T follicular helper cell (primary cell): Measurements from ENCODE around the gene AMER2.

Experiments used
- DNase-seq: peaks from one replicate; pipeline ENCODE4 v3.0.0-alpha.2; 2020; ENCODE audit warnings: low read depth

Gene AMER2

DNA sequence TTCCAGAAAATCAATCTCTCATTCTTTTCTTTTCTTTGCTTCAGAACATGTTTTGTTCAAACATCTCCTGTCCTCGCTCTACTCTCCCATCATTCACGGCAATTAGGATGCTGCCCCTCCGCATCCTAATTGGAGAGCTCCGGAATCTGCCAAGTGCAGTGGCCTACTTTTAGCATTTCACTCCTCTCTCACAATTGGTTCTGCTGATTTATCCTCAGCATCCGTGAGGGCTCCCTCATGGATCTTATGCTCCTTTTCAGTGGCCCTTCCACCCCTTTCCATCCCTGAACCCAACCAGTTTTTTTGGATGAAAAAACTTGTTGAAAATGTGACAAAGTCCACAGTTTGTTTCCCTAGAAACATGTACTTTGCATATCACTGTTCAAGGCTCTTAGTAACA lies 22.4 kb downstream of the AMER2 start:
- no peak for DNase-seq

DNA sequence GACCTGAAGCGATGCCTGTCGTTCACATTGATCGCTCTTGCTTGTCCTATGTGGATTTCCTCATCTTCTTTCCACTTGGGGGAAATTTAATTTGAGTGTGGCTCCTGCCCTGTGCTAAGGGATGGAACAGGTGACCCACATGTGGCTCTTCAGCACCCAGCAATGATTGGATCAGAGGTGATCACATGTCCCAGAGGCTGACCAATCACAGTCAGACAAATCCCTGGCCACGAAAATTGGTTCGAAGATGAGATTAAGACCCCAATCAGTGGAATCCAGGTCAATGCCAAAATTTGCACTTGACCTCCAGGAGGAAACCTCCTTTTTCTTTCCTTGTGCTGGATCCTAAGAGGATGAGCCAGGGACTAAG lies 23.7 kb downstream of the AMER2 start:
- no peak for DNase-seq

DNA sequence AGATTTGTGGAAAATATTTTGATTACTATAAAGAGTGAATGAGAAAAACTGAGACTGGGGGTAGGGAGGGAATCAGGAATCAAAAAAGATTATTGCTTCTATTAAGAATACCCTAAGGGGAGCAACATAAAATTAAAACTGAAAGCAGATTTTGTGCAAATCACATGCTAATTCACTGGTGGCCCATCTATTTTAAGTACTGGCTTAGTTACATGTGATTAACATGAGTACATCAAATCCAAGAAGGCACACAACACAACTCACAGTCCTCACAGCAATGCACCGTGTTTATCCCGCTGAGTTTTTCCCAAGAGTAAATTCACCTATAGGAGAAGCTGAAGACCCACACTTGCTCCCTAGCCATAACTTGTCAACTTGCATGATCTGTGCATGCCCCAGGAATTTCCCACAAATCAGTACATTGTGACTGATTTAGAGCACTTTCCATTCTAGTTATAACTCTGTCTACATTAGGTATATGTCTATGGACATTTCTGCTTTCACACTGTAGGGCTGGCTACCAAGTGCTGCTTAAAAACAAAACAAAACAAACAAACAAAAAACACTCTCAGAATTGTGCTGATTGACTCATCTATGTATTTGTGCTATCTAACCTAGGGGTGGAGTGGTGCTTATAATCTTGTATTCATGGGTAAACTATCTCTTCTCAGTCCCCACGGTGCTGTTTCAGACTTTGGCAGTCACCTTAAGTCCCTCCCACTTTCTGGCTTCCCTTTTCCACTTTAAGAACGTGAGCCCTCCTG lies 24.3 kb downstream of the AMER2 start:
- DNase-seq, result no peak

DNA sequence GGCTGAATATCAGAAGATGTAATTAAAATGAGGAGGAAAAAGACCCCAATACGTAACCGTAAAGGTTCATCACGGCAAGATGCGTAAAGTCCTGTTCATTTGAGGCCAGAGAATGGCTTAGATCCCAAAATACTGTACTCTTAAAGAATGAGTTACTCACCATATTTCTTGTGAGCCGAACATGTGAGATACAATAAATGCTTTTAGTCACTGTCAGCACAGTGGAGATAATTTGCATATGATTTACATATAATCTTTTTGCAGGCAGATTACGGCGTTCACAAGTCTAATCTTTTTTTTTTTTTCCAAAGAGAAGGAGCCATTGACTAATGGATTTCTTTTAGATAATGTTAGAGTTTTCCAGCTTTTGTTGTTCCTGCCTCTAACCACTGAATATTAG lies 28.4 kb downstream of the AMER2 start:
- no peak for DNase-seq

DNA sequence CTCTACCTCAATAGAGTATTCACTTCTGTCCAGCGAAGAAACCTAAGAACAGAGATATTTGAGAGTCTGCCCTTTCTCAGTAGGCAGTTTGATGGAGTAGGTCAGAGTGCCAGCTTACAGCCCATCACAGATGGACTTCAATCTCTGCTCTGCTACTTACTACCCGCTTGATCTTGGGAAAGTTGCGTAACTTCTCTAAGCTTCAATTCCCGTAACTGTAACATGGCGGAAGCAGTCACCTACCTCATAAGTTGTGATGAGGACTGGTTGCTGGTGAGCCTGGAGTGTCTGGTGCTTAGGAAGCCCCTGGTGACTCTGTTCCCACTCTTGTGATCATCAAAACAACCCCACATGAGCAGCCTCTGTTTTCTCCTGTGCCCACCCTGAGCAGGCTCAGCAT lies 31.0 kb downstream of the AMER2 start:
- DNase-seq, result no peak

DNA sequence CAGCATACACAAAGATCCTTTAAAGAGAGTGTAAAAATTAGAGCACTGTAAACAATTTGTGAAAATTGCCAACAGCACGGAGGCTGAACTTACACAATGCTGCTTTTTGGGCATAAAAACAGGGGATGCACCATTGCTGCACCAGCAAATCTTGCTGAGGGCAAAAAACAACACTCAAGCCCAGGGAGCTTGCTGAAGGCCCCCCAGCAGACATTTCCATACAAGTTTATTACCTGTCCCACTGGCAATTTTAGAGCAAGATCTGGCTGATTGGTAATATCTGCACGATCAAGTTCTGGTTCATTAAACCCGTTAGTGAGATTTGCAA lies 34.3 kb downstream of the AMER2 start:
- no peak for DNase-seq

DNA sequence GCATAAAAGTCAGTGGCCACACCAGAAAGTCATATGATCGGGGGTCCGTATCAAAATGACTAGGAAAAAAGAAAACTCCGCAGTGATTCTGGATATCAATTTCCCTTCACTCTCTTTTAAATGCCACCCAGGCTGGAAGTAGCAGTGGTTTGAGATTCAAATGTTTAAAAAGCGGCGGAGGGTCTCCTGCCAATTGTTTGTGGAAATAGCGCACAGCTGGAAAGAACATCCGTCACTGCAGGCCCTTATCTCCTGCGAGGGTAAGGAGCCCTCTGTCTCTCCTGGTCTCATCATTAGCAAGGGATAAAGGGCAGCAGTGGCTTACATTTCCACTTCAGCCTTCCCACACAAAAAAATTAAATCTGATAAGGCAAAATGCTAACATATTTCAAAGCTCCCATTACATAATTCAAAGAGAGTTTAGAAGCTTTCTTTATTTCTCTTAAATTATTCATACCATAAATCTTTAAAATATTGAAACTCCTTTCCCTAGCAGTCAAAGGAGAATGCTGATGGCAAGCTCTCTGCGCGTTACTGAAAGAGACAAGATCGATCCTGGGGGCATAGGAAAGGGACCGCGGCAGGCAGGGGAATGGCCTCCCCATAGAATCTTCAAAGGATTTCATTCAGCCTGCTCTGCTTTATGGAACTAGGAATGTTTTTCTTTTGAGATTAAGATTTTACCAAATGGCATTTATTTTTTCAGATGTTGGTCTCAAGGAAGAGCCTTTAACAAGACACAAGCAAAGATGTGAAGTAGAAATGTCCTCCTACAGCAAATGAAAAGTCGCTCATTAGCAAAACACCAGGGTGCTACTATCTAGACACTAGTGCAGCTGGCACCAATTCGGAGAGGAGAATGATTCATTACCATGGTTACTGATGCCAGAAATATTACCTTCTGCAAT lies 35.0 kb downstream of the AMER2 start:
- DNase-seq, result no peak

DNA sequence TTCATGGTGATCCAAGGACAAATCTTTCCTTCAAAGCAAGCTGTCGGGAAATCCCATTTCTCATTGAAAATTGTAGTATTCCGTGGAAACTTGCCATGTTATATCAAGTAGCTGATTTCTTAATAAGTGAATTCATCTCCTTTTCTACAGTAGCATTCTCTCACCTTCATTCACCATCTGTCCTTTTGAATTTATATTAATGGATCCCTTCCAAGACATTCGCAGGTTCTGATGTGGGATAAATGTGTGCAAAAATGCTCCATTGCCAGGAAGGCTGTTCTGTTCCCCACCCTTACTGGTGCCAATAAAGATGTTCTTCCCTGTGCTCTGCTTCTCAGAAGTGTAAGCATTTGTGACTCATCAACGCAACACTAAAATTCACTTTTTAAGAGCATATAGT lies 36.2 kb downstream of the AMER2 start:
- DNase-seq, result no peak

DNA sequence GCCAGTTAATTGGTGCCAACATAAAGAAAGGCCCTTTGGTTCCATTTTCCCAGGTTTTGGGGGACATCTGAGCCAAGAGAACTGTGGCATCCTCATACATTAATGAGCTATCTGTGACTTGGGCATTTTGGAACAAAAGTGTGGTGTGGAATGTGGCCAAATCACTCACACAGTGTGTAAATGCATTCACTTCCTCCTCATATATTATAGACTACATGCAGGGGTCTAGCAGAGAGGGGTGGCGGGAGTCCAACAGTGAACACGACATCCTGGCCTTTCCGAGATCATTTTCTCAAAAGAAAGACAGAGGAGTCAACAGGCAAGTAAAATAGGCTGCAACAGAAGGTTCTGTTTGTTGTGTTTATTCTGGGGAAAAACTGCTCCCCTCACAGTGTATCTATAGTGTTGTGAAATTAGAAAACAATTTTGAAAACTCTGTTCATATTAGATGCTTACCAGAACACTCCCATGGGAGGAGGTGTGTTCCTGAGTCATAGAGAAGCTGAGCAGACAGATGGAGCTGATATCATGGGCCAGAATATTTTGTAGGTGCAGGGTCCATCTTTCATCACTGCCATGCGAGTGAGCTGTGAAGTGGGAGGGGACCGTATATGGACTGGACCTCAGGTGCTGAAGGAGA lies 39.2 kb downstream of the AMER2 start:
- no peak for DNase-seq

DNA sequence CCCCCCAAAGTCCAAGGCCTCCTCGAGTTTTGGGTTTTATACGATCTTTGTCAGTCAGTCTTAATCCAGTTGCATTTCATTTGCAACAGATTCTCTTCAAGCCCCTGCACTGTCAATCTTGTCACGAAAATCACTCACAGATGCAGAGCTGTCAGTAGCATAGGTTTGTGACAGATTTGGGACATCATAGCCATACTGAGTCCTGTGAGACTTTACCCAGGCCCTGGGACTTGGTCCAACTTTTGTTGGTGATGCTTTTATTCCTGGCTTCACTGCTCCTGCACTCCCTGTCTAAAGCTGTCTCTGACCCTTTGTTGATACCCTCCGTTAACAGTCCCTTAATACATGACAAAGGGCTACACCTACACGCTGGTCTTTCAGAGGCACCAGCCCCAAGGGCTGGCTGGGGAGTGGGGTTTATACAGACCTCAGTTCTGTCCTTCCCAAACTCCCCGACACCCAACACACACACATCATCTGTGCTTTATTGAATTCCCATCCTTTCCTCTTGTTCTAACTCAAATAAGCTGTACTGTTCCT lies 40.1 kb downstream of the AMER2 start:
- DNase-seq, result no peak

DNA sequence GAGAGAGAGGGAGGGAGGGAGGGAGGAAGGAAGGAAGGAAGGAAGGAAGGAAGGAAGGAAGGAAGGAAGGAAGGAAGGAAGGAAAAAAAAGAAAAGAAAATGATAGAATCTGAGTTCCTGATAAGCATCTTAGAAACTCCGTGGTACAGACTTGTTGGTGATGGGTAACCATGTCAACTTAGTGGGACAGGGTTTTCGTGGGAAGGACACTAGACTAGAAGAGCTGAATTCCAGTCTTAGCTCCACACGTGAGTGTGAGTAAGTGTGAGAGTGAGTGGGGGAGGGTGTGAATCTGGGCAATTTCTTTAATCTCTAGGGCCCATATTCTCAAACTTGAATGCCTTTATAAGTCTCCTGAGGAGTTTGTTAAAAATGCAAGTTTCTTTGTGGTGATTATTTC lies 41.1 kb downstream of the AMER2 start:
- DNase-seq, result no peak

DNA sequence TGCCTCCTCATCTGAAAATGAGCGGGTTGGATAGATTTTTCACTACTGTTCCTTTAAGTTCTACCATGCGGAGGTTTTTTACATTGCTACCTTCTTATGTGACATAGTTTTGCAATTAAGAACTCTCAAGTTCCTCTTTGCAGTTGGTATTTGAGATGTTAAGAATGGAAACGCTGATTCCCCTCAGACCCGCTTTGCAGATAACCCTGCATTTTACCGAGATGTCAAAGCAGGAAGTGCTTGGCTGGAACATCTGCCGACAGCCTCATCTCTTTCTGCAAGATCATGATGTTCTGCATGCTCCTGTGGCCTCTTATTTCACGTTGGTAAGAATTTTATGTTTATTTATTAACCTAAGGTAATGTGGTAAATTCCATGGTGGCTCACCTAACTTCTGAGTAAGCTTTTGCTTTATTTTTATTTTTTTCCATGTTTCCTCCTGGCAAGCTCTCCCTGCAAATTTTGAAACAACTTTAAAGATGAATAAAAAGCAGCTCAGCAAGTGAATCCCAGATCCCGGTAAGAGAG lies 53.6 kb downstream of the AMER2 start:
- no peak for DNase-seq

DNA sequence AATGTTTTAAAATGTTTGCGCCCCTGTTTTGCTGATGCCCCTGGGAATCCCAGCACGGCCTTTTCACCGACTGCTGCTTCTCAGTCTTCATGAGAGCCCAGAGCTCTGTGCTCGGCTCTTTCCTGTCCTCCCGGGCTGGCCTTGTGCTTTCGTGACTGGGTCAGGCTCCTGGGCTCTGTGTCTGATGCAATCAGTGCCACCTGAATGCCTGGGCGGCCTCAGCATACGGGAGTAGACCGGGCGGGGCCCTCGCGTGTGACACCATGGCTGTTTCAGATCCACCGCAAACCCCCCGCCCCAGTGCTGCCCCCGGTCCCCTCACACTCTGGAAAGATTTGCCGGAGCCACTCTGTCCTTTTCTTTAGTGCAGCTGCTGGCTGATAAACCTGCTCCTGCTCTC lies 54.8 kb downstream of the AMER2 start:
- DNase-seq, result no peak

DNA sequence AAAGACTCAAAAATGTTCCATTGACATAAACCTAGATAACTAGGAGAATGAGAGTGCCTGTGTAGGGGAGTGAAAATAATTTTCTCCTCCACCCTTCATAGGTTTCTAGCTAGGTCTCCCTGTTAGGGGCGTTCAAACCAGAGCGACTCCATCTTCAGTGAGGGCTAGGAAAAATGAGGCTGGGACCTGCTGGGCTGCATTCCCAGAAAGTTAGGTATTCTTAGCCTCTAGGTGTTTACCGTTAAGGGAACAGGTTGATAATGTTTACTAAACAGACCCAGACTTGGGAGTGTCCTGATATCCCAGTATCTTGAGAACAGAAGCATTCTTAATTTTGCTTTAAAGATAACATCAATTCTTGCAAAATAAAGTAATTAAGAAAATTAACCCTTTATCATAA lies 56.0 kb downstream of the AMER2 start:
- no peak for DNase-seq

DNA sequence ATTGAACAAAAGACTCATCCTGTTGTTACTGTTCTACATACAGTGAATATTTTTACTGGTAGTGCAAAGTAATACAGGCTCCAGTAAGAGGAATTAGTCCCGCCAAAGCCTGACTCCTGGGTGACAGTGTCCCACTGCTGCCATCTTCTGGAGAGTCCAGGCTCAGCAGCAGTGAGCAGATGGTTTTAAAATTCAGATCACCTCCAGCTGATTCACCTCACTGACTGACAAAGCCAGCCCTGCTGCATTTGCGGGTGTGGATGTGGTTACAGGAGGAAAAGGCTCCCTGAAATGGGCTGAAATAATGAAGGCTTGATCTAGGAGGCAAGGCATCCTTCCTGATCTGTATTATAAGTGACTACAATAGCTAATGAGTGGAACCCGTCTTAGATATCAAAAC lies 57.9 kb downstream of the AMER2 start:
- DNase-seq, result peak; percentile 34

DNA sequence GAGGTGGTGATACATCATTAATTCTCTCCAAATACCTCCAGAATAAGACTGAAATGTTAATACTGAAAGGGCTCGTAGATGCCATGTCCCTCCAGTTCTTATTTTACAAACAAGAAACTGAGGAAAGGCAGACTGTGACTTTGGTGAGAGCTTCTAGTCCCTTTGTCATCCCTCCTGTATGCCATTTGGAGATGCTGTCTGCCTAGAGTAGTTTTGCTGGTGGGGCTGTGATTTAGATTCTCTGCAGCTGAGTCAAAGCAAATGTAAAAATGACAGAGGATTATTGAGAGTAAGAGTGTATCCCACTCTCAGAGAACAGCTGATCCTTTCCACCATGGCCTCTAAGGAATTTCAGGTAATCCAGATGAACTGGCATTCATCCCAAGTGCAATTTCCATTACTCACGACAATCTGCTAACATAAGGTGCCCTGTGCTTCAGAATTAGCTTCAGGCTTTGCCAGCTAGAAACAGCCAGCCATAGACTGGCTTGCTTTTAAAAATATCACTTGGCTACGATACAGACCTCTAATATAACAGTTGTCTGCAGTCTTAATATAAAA lies 59.3 kb downstream of the AMER2 start:
- no peak for DNase-seq
